B cell (primary cell): Measurements from ENCODE around the gene CTBP2.

Experiments
- CTCF ChIP-seq: fragments of 200-600 bp; IDR thresholded peaks from one replicate; pipeline ENCODE4 v1.8.0; 2022; ENCODE audit warnings: antibody characterized with exemption, mild to moderate bottlenecking
- EZH2 ChIP-seq: IDR thresholded peaks from 2 replicates; pipeline ENCODE4 v1.6.1; 2012; ENCODE audit warnings: borderline replicate concordance, low read depth, mild to moderate bottlenecking, moderate library complexity, low read length; ENCODE audit not compliant: insufficient read depth, poor library complexity, severe bottlenecking

GRCh38 chr10:125073996-125074395 lies 86.4 kb downstream of the CTBP2 start:
- TF ChIP-seq EZH2 (no peak), CTCF (no peak)
